K562 (cell line): ENCODE results near the gene MAP10. TPM values are rescaled to one million over a fixed set of nuclear protein-coding genes. Genes with fewer than 3 reads are reported as not detected.
A peak's percentile ranks its signal among the peaks of the same experiment; 100 is the strongest.

Source experiments
- CLOCK ChIP-seq: fragments of 250-450 bp; sonication (Bioruptor Pico); IDR thresholded peaks from 2 replicates; pipeline ENCODE4 v1.4.0; 2020; ENCODE audit warnings: mild to moderate bottlenecking, moderate library complexity, borderline replicate concordance
- CTCF ChIP-seq, 3 experiments: IDR thresholded peaks in 2 of 3; conservative IDR thresholded peaks in 1 of 3; 2 replicates each; pipeline ENCODE4 v1.5.1; 2011 to 2012; ENCODE audit warnings: low read length in 3 of 3, mild to moderate bottlenecking in 3 of 3, control low read depth in 2 of 3, improper control_type of control experiment in 1 of 3, inconsistent platforms in 1 of 3, low read depth in 1 of 3, mixed read lengths in 1 of 3, moderate library complexity in 1 of 3; ENCODE audit not compliant: insufficient read depth in 2 of 3
- DDX20 ChIP-seq: fragments of 450-650 bp; IDR thresholded peaks from 2 replicates; pipeline ENCODE4 v1.6.1; 2016; ENCODE audit warnings: missing genetic modification characterization, low read depth, mild to moderate bottlenecking, missing compliant biosample characterization, moderate library complexity
- E2F4 ChIP-seq: sonication (generic); formaldehyde crosslinking; IDR thresholded peaks from 2 replicates; pipeline ENCODE4 v1.8.0; 2022; ENCODE audit warnings: mild to moderate bottlenecking, low read depth, missing genetic modification reagents
- ELF1 ChIP-seq: fragments of 200-800 bp; sonication (Bioruptor generic); IDR thresholded peaks from 2 replicates; pipeline ENCODE4 v1.6.1; 2016; ENCODE audit warnings: missing genetic modification characterization, missing compliant biosample characterization
- FOXA1 ChIP-seq: fragments of 450-650 bp; IDR thresholded peaks from 2 replicates; pipeline ENCODE4 v1.6.1; 2016; ENCODE audit warnings: mild to moderate bottlenecking, borderline replicate concordance
- HEY1 ChIP-seq: fragments of 250-450 bp; sonication (Bioruptor Pico); IDR thresholded peaks from 2 replicates; pipeline ENCODE4 v1.5.0; 2020; ENCODE audit warnings: mild to moderate bottlenecking, moderate library complexity, borderline replicate concordance
- LARP7 ChIP-seq: fragments of 450-650 bp; IDR thresholded peaks from 2 replicates; pipeline ENCODE4 v1.6.1; 2016
- MTF1 ChIP-seq: fragments of 250-450 bp; sonication (Bioruptor Pico); IDR thresholded peaks from 2 replicates; pipeline ENCODE4 v1.9.0; 2021; ENCODE audit warnings: moderate library complexity, mild to moderate bottlenecking, inconsistent platforms, borderline replicate concordance
- NR4A1 ChIP-seq, 2 experiments: fragments of 250-450 bp in 1 of 2; fragments of 450-650 bp in 1 of 2; sonication (Bioruptor Pico) in 1 of 2; IDR thresholded peaks; 2 replicates each; pipeline versions ENCODE4 v1.4.0 to v1.6.1; 2016 to 2020; ENCODE audit warnings: mild to moderate bottlenecking in 2 of 2, missing compliant biosample characterization in 1 of 2, missing genetic modification characterization in 1 of 2, moderate library complexity in 1 of 2
- OTX1 ChIP-seq: fragments of 450-650 bp; formaldehyde crosslinking; IDR thresholded peaks from 2 replicates; pipeline ENCODE4 v1.4.0; 2022; ENCODE audit warnings: mild to moderate bottlenecking
- POLR2A ChIP-seq: fragments of 450-650 bp; conservative IDR thresholded peaks from 2 replicates; pipeline ENCODE4 v1.6.1; 2016
- PRMT5 ChIP-seq: sonication (generic); formaldehyde crosslinking; IDR thresholded peaks from 2 replicates; pipeline ENCODE4 v1.5.0; 2020; ENCODE audit warnings: missing genetic modification reagents
- PTBP1 ChIP-seq: fragments of 200-400 bp; formaldehyde crosslinking; IDR thresholded peaks from 2 replicates; pipeline ENCODE4 v1.6.1; 2017; ENCODE audit warnings: low read depth, low read length
- STAT5A ChIP-seq: IDR thresholded peaks from 2 replicates; pipeline ENCODE4 v1.6.1; 2012; ENCODE audit warnings: low read length, inconsistent platforms, borderline replicate concordance
- USF2 ChIP-seq: sonication (generic); formaldehyde crosslinking; IDR thresholded peaks from 2 replicates; pipeline ENCODE4 v1.5.0; 2020; ENCODE audit warnings: missing genetic modification reagents
- ZHX1 ChIP-seq: fragments of 150-350 bp; conservative IDR thresholded peaks from 2 replicates; pipeline ENCODE4 v1.6.1; 2014; ENCODE audit warnings: low read length
- polyA plus RNA-seq, 8 experiments: library from polyadenylated mRNA; depleted of rRNA in 4 of 8; stranded (reverse) in 5 of 8; unstranded in 3 of 8; fragments of >200 nt; fragmentation: Nextera tagmentation in 2 of 8; fragmentation: Illumina TruSeq in 1 of 8; extraction: Ambion mirVana in 2 of 8; extraction: Trizol in 1 of 8; gene quantifications; 2 replicates each; pipeline versions ENCODE4 v1.2.1 to v1.2.3, GENCODE V29; 2011 to 2014; ENCODE audit warnings: inconsistent platforms in 1 of 8, missing spikeins in 1 of 8
- total RNA-seq, 7 experiments: library from RNA; depleted of rRNA in 6 of 7; stranded (reverse); fragments of >200 nt in 6 of 7; fragmentation: Illumina TruSeq in 2 of 7; extraction: Trizol in 2 of 7; gene quantifications; 2 replicates each; pipeline versions ENCODE4 v1.2.1 to v1.2.3, GENCODE V29; 2011 to 2021; ENCODE audit warnings: low replicate concordance in 1 of 7

MAP10 gene
- total and polyA plus RNA-seq, 9 of the 15 experiments (the other 6 are each of a cell fraction or from before 2014, with no cell fraction given) = 0.11 to 0.98 (median 0.69) TPM

- TF ChIP-seq CLOCK (no peak), E2F4 (CRISPR knock-in tag) (no peak), MTF1 (CRISPR knock-in tag) (no peak), PTBP1 (no peak), OTX1 (0 out of 2 replicates have a peak, but pooled peaks have one; percentile 52), ZHX1 (peak; percentile 92), ELF1 (tag) (0 out of 2 replicates have a peak, but pooled peaks have one; percentile 28), USF2 (no peak), DDX20 (tag) (no peak), PRMT5 (CRISPR knock-in tag) (no peak), NR4A1 (CRISPR knock-in tag; IDR thresholded peaks at IDR 0.05) (no peak), NR4A1 (tag; IDR thresholded peaks at IDR 0.05) (no peak), CTCF (IDR thresholded peaks at IDR 0.05 in 2 of 3, conservative IDR thresholded peaks at IDR 0.05 in 1 of 3; ENCODE audit: insufficient read depth in 2 of 3, low read depth in 1 of 3, low read length in 3 of 3) (peak in 1 of 3 experiments; percentile 9; a peak in 1 of 6 replicates), POLR2A (peak; percentile 65), FOXA1 (no peak), STAT5A (no peak), LARP7 (no peak), HEY1 (CRISPR knock-in tag) (no peak)
Measured at GRCh38 chr1:232805269-232806185, at the start of gene MAP10 (continued).
